Upper lobe of left lung (tissue), 4 donors: ENCODE results near the gene NAT9.

Source experiments
- POLR2AphosphoS5 ChIP-seq, 2 donors: sonication (generic); formaldehyde crosslinking; IDR thresholded peaks; one replicate each; pipeline ENCODE4 v1.5.1; 2017; ENCODE audit warnings: antibody characterized with exemption in 2 of 2
- TF ChIP-seq, protein P1 (sequence below), 6 experiments: fragments of 450-650 bp in 4 of 6; fragments of 200-600 bp in 2 of 6; sonication (generic) in 2 of 6; IDR thresholded peaks; one replicate each; pipeline ENCODE4 v1.5.1; 2016 to 2019; ENCODE audit warnings: antibody characterized with exemption in 6 of 6

- TF ChIP-seq, protein P1, sequence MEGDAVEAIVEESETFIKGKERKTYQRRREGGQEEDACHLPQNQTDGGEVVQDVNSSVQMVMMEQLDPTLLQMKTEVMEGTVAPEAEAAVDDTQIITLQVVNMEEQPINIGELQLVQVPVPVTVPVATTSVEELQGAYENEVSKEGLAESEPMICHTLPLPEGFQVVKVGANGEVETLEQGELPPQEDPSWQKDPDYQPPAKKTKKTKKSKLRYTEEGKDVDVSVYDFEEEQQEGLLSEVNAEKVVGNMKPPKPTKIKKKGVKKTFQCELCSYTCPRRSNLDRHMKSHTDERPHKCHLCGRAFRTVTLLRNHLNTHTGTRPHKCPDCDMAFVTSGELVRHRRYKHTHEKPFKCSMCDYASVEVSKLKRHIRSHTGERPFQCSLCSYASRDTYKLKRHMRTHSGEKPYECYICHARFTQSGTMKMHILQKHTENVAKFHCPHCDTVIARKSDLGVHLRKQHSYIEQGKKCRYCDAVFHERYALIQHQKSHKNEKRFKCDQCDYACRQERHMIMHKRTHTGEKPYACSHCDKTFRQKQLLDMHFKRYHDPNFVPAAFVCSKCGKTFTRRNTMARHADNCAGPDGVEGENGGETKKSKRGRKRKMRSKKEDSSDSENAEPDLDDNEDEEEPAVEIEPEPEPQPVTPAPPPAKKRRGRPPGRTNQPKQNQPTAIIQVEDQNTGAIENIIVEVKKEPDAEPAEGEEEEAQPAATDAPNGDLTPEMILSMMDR (IDR thresholded peaks at IDR 0.05), result no peak
- no peak for TF ChIP-seq POLR2AphosphoS5 (IDR thresholded peaks at IDR 0.05)
These were observed 20.7 kb upstream of the NAT9 start for GRCh38 chr17:74796866-74797265.
